HG03342 (cell line): ENCODE results near the gene SAPCD2.

ENCODE experiments used
- ATAC-seq: cut with Tn5 transposase; IDR thresholded peaks from one replicate; pipeline ENCODE4 v1.9.1; 2021; ENCODE audit warnings: mild to moderate bottlenecking, moderate library complexity; ENCODE audit not compliant: unreplicated experiment

The SAPCD2 gene

DNA sequence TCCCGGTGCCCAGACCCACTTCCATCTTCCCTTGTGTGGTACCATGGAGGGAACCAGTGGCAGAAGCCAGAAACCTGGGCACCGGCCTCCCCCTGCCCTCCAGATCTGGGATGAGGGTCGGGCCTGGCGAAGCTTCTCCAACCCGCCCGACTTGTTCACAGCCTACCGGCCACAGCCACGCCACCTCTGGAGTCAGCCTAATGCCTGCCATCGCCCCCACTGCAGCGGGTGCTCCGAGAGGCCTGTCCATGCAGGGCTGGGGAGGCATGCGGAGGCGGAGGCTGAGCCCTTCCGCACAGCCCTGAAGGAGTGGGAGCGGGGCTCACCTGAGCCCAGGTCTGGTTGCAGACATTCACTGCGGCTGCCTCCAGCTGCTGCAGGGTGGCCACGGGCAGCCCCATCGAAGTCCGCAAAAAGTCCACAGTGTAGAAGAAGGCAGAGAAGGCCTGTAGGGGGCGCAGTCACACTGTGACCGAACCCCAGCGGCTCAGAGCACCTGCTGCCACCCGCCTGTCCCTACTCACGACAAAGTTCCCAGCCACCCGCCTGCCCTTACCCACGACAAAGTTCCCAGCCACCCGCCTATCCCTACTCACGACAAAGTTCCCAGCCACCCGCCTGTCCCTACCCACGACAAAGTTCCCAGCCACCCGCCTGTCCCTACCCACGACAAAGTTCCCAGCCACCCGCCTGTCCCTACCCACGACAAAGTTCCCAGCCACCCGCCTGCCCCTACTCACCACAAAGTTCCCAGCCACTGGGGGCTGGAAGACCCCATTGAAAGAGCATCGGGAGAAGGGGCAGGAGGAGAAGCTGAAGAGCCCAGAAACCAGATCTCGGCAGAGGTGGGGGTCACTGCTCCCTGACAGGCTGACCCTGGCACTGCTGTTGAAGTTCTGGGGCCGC is 20.6 kb downstream of the SAPCD2 start:
- no peak for ATAC-seq

DNA sequence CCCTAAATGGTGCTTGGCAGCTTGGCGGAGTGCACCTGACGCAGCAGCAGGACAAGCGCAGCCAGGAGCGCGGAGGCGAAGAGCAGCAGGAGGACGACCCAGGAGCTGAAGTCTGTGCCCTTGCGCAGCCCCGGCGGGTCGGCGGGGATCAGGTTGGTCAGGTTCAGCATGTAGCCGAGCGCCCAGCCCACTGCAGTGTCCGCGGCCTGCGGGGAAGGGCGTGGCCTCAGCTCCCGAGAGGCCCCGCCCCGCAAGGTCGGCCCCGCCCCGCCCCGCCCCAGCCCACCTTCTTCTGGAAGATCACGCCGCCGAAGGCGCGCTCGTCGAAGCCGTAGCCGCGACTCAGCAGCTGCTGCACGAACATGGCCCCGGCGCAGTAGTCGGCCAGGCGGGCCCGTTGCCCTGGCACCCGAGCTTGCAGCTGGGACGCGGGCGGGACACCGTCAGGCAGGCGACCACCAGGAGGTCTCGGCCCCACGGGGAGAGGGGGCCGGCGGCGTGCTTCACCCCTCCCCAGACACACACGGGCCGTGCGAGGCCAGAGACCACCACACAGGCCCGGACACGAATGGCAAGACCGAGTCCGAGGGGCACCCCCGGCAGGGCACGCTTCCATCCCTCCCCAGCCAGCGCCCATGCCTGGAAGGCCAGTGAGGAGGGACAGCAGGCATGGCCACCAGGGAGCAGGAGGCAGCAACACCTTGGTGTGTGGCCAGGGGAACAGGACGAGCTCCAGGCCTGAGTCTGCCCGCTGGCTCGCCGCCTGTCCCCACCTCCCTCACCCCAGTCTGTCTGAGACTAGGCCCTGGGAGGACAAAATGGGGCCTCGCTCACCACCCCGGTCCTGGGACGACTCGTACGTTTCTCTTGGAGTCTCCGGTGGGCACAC is 21.5 kb downstream of the SAPCD2 start:
- ATAC-seq = no peak

DNA sequence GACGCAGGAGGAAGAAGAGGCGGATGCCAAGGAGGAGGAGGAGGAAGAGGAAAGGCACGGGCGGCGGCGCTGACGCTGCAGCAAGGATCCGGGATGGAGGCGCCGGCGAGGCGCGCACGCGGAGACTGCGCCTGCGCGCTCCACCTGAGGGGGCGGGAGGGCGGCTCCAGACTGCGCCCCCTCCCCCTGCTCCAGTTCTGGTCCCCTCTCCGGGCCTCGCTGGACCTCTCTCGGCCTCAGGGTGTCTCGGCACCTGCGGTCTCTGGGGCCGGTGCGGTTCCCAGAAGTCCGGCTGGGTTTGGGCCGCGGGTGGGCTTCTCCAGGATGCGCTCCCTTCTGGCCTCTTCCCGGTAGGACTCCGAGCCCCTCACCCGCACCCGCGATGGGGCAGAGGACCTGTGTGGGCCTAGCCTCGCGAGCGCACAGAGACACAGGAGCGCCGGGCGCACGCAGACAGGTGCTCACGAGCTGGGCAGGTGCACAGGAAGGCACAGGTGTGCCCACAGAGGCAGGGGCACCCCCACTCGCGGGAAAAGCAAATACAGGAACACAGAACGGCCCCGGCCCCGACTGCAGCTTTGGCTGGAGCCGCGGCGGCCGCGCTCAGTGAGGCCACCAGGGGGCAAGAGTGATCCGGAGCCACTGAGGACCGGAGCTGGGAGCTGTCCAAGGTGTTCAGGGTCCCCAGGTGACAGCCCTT is 24.1 kb downstream of the SAPCD2 start, which contains the start of gene NPDC1:
Gene NPDC1, minus strand, starts transcription at position 90 of the 700 bp plus-strand sequence. CDS start 188 bp downstream, outside the sequence.
- no peak for ATAC-seq

DNA sequence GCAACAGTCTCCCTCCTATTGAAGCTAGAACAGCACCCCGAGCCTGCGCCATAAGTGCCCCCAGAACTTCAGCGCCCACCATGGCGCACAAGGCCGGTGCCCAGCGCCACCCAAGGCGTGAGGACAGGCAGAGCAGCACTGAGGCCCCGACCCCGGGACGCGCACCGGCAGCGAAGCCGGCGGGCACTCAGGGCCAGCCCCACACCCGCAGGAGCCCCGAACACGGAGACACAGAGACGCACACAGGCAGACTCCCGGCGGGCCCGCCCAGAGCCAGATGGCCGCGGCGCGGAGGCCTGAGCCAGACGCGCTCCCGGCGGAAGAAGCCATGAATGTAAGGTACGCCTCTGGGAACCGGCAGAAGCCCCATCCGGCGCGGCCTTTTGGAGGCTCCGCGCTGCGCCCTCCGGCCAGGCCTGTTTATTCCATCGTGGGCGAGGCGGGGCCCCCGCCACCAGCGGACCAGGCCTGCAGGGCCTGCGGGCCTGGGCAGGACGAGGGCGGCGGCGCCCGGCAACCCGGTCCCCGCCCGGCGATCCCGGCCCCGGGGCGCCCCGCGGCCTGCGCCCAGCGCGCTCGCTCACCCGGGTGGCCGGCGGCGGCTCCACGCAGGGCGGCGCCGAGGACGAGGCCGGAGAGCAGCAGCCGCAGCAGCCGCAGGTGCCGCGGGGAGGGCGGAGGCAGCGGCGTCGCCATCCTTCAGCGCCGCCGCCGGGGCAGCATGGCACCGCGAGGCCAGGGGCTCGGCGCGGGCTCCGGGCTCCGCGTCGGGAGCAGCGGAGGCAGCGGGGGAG is 24.9 kb downstream of the SAPCD2 start:
- ATAC-seq = no peak

DNA sequence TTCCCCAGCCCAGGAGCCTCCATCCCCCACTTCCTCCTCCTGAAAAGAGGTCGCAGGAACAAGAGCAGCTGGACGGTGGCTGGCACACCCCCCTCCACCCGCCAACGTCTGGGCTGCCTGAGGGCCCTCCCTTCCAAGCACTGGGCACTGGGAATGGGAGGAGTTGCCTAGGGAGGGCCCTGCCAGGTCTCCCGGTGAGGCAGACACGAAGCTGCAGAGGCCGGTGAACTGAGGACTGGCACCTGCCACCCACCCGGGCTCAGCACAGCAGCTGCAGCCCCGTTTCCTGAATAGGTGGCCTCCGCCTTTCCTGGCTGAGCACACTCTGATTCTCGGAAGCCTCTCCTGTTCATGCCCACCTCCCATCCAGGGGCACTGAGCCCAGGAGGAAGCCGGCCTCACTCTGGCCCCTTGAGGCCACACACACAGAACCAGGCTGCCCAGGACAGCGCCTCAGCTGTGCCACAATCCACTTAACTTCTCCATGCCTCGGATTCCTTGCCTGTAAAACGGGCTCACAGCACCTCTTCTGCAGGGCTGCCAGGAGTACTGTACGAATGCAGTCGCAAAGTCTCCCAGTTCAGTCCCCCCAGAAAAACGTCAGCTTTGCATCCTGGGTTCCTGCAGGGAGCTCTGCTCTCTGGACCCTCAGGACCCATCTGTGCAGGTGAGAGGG is 25.7 kb downstream of the SAPCD2 start:
- ATAC-seq = no peak

DNA sequence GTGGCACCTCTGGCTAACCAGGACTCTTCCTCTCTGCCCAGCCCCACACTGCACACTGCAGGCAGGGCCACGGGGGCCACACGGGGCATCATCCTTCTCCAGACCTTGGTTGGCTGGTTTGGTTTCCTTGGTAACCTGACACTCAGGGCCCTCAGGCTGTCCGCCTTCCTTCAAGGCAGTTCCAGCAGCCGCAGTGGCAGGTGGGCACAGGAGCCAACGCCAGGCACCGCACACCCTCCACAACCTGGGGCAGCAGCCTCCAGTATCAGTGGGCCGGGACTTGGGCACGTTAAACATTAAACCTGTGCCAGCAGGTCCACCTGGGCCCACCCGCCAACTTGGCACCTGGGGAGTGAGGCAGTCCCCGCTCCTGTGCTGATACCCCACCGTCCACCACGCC is 26.3 kb downstream of the SAPCD2 start:
- ATAC-seq = no peak

DNA sequence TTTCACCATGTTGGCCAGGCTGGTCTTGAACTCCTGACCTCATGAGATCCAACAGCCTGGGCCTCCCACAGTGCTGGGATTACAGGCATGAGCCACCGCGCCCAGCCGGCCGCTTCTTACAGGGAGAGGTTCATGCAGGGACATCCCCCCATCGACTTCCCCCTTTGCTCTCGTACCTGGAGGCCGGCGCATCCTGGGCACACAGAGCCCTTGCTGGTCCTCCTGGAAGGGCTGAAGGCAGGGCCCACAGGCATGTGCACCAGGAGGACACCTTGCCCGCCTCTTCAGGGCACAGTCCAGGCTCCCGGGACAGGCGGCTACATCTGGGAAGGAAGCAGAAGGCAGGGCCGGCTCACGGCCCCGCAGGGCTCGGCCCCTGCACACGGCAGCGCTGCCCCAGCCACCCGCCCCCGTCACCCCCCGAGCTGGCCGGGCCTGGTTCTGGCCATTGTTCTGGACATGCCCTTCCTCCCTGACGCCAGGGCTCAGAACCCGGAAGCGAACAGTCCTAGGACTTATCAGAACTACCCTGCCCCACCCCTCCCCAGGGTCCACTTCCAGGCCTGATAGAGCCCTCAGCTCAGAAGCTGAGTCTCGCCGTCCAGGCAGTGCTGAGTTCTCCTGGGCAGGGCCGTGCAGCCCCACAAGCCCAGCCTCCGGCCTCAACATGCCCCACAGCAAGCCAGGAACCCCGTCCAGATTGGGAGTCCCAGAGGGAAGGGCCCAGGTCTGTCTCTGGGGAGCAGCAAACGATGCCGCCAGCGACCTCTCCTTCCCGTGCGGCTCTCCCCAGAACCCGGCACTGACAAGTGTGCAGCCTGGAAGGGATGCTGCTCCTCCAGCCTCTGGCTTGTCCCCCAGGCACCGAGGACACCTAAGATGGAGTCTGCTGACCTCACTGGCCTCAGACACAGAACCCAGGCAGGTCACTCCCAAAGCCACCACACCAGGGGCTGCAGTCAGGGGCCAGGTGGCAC is 27.3 kb downstream of the SAPCD2 start:
- no peak for ATAC-seq

DNA sequence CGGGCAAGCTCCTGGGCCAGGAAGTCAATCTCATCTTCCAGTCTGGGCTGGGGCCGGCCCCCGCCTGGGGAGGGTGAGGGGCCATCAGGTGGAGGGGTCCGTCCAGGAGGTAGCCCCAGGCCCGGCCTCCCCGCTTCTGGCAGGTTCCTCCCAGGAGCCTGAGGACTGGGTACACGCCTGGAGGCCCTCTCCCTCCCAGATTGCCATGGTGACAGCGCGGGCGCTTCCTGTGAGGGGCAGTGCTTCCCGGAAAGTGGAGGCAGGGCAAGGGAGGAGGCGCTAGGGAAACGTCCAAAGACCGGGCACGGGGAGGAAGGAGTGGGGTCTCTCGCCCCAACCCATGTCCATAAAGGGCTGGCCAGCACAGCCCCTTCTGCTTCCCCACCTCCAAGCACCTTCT is 29.2 kb downstream of the SAPCD2 start:
- ATAC-seq = no peak

DNA sequence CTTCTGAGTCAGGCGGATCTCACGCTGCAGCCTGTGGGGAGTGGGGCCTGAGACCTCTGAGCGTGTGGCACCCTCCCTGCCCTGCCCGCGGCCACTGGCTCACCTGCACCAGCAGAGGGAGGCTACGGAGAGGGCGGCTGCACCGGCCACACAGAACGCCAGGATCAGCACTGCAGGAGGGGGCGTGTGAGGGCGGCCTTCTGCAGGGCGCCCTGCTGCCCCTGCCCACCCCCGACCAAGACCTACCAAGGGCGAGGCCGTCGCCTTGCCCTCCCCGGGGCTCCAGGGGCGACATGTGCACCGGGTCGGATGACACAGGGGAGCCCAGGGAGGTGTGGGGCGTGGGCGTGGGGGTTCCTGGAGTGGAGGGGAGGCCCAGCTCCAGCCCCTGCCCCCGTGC is 29.8 kb downstream of the SAPCD2 start:
- ATAC-seq = no peak

DNA sequence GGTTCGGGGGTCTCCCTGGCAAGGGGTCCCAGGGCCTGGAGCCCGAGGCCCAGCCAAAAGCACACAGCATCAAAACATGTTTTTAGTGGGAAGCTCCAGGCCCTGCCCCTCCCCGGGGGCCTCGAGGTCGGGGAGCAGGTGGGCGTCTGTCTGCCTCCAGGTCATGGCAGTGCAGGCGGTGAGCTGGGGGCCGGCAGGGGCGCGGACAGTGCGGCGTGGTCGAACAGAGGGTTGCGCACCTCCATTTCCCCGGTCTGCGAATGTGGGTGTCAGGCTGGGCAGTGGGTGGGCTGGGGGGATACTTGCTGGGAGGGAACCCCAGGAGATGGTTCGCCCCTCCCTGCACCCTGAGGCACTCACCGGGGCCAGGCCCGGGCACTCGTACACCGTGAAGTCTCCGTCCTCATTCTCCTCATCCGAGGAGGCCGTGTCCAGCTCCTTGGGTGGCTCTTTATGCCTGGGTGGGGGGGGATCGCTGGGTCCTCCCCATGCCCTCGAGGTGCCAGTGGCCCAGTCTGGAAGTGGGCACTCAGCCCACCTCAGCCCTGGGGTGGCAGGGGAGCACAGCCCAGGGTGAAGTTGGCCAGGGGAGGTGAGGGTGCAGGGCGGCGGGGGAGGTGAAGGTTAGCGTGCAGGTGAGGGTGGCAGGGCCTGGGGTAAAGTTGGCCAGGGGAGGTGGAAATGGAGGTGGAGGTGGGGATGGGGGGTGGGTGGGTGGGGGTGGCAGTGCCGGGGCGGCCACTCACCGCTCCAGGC is 30.6 kb downstream of the SAPCD2 start:
- no peak for ATAC-seq

DNA sequence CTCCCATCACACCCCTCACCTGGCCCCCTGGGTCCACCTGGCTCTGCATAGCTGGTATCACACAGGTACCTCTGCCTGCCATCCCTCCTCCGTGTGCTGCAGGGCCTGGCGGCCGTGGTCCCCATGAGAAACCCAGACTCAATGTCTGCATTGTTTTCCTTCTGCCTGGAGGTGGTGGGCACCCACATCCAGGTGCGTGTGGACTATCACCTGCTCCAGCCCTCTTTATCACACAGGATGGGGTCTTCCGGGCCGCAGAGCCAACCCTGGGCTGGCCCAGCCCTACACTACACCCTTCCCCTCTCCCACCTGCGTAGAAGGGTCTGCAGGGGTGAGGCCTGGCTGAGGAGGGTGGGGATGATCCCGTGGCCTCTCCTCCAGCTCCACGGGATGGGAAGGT is 31.4 kb downstream of the SAPCD2 start:
- ATAC-seq = no peak

DNA sequence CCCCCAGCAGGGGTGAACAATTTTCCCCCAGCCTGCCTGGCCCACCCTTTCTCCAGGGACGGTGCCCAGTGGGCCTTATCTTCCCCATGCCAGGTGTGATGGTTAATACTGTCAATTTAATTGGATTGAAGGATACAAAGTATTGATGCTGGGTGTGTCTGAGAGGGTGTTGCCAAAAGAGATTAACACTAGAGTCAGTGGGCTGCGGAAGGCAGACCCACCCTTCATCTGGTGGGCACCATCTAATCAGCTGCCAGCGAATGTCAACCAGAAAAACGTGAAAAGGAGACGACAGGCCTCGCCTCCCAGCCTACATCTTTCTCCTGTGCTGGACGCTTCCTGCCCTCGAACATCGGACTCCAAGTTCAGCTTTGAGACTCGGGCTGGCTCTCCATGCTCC is 32.9 kb downstream of the SAPCD2 start:
- ATAC-seq = no peak

DNA sequence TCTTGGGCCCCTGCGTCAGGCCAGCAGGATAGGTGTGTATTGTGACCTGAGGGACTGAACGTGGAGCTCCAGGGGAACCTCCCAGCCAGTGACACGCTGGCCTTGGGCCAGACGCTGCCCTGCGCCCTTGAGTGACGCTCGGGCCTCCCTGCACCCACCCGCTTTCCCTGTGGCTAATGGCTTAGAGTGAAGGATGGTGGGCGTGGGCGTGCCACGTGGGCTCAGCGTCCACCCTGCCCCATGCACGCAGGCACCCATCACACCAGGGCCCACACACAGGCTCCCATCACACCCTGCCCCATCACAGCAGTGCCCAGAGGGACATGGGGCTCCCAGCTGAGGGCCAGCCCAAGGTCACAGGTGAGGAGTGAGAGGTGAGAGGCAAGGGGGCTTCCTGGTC is 33.3 kb downstream of the SAPCD2 start:
- no peak for ATAC-seq

DNA sequence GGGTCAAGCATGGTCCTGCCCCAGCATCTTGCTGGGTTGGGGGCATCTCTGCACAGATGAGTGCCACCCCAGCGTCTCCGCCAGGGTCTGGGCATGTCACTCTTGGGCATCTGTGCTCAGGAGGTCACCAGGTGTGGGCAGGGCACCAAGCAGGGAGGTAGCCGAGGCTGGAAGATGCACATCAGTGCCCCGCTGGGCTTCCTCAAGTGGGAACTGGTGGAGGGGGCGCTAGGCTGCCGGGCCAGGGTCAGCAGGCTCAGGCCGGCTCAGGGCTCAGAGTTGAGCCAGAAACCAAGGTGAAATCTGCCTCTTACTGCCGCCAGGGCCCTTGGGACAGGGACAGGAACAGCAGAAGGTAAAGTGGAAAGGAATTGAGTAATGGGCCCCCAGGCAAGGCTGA is 34.4 kb downstream of the SAPCD2 start:
- no peak for ATAC-seq

DNA sequence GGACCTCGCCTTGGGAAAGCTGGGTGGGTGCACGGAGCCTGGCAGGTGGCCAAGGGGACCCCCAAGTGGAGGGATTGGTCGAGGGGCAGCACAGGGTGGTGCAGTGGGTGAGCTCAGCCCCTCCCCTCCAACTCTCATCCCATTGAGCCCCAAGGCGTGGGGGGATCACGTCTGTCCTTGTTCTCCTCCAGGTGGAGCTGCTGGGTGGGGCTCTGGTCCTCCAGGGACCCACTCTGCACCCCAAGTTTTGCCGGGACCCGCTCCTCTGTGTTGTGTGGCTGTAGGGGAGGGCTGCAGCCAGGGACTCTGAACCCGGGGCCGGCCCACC is 34.9 kb downstream of the SAPCD2 start:
- ATAC-seq = no peak

DNA sequence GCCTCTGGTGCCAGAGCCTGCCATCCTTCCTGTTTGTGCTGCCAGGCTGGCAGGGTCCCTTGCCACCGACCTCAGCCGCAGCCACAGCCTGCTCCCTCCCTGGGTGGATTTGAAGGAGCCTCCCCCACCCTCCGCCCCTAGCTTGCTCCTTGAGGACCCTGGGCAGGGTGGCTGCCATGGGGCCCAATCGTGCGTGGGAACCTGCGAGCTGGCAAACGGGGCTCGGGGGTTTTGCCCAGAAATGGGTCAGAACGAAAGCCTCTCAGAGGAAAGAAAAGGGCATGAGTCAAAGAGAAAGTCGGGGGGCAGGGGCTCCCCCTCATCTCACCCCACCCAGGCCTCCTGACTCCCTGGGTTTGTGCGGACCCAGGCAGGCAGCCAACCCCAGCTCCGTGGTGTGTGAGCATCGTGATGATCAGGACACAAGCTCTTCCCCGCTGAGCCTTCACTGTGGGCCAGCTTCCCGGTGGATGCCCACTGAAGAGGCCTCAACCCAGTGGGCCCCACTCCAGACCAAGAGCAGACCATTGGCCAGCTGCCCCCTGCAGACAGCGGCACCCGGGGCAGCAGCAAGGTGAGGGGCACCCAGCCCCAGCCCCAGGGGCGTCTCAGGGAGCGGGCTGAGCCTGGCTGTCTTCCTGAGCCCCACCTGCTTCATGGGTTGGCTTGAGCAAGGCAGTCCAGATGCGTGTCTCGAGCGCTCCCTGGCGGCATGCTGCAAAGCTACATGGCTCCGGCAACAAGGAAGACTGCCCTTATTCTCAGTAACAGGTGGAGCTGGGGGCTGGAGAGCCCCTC is 35.4 kb downstream of the SAPCD2 start:
- no peak for ATAC-seq

DNA sequence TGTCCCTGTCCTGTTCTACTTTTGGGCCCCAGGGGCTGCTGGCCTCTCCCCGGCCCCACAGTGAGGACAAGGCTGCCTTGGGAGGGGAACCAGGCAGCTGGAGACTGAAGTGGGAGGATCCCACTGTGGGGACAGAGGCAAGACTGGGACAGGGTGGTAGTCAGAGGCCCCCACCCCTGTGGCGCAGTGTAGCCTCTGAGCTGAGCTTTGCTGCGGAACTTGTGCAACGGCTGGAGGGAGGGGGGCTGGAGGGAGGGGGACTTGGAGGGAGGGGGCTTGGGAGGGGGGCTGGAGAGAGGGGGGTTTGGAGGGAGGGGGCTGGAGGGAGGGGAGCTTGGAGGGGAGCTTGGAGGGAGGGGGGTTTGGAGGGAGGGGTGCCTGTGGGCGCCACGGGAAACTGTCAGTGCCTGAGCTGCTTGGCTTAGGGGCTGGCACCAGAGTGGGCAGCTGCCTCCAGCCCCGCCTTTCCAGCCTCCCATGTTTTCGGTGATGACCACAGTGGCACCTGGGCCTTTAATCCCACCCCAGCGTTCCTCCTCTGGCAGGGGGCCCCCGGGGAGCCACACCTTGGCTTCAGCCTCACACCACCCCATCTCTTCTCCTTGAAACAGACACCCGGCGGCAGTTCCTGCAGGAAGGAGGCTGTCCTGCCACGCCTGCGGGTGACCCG is 36.2 kb downstream of the SAPCD2 start:
- ATAC-seq = no peak
